Measurements from ENCODE around the gene TAOK2.

TAOK2 gene

GRCh38 chr16:30041841-30042240 is 68.2 kb downstream of the TAOK2 start:
- no peak for DNase-seq (ENCODE audit: insufficient read length, low spot score)
- FAIRE-seq: no peak
- peak; percentile 38 for TF ChIP-seq CTCF (IDR thresholded peaks at IDR 0.05; ENCODE audit: insufficient read depth, missing control alignments)

Data from D721Med (cell line).